H1 (cell line): ENCODE measurements around the gene ARID1B. TPM values are rescaled to one million over a fixed set of nuclear protein-coding genes. Genes with fewer than 3 reads are reported as not detected.

Source experiments
- ATF3 ChIP-seq: IDR thresholded peaks from 2 replicates; pipeline ENCODE4 v1.6.1; 2011; ENCODE audit warnings: low read depth, mild to moderate bottlenecking, low read length; ENCODE audit not compliant: insufficient read depth
- GABPA ChIP-seq: IDR thresholded peaks from 2 replicates; pipeline ENCODE4 v1.6.1; 2011; ENCODE audit warnings: mild to moderate bottlenecking, low read length, moderate library complexity, borderline replicate concordance; ENCODE audit not compliant: insufficient read depth
- NRF1 ChIP-seq: IDR thresholded peaks from 2 replicates; pipeline ENCODE4 v1.6.1; 2011; ENCODE audit warnings: mild to moderate bottlenecking, low read depth, low read length, improper control_type of control experiment
- SP2 ChIP-seq: IDR thresholded peaks from 2 replicates; pipeline ENCODE4 v1.6.1; 2012; ENCODE audit warnings: mild to moderate bottlenecking, low read length, inconsistent platforms
- TCF12 ChIP-seq: IDR thresholded peaks from 2 replicates; pipeline ENCODE4 v1.6.1; 2011; ENCODE audit warnings: low read depth, mild to moderate bottlenecking, low read length
- polyA plus RNA-seq, 7 experiments: library from polyadenylated mRNA; depleted of rRNA in 3 of 7; stranded (reverse) in 5 of 7; unstranded in 2 of 7; fragments of >200 nt in 5 of 7; fragments of 200-250 nt in 2 of 7; gene quantifications; 1 replicate in 5 of 7; 2 replicates in 1 of 7; 4 replicates in 1 of 7; pipeline versions ENCODE4 v1.2.1 to v1.2.3, GENCODE V29; 2011 to 2013; ENCODE audit warnings: missing spikeins in 2 of 7, mixed read lengths in 2 of 7
- total RNA-seq: library from RNA; stranded (reverse); fragmentation: NEBNext Ultra II Directional; extraction: Animal tissue kit (Norgen Biotek cat#: 25700); gene quantifications from 2 replicates; pipeline ENCODE4 v1.2.1, GENCODE V29; 2021

ARID1B gene
- total and polyA plus RNA-seq, 2 of the 8 experiments (the other 6 are each of a cell fraction or from before 2014, with no cell fraction given) = 24.3 to 70.3 TPM

GRCh38 chr6:156786652-156787051, 9.5 kb downstream of the ARID1B start (continued):
- TF ChIP-seq ATF3 = no peak
- TF ChIP-seq NRF1 = no peak
- no peak for TF ChIP-seq GABPA
- no peak for TF ChIP-seq TCF12
- no peak for TF ChIP-seq SP2
